ENCODE measurements around the gene TCAP.
"Not testable (repeated sequence)": the region's sequence is repeated elsewhere in the genome, so short reads cannot be mapped to it uniquely, and the experiment has no call there.

TCAP gene

DNA sequence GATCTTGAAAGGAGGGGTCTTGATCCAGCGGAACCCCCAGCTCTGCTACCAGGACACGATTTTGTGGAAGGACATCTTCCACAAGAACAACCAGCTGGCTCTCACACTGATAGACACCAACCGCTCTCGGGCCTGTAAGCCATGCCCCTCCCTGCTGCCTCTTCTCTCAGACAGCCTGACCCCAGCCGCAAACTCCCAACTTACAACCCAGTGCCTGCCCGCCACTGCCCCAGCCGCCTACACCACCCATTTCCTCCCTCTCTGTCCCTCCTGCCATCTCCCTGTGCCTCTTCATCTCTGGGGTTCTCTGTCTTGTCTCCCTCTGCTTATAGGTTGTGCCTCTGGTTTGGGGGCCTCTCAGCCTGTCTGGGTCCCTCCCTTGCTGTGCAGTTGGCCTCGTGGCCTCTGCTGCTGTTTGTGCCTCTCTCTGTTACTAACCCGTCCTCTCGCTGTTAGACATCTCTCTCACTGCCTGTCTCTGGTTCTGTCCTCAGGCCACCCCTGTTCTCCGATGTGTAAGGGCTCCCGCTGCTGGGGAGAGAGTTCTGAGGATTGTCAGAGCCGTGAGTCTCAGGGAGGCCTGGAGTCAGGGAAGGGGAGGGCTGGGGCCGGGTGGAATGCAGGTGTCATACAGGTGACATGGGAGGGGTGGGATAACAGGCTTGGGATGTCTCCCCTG lies 44.3 kb downstream of the TCAP start:
- no peak overlapping the region for H3K4me3 ChIP-seq (ENCODE audit: low read depth, low read length)
- TF ChIP-seq, protein P1, sequence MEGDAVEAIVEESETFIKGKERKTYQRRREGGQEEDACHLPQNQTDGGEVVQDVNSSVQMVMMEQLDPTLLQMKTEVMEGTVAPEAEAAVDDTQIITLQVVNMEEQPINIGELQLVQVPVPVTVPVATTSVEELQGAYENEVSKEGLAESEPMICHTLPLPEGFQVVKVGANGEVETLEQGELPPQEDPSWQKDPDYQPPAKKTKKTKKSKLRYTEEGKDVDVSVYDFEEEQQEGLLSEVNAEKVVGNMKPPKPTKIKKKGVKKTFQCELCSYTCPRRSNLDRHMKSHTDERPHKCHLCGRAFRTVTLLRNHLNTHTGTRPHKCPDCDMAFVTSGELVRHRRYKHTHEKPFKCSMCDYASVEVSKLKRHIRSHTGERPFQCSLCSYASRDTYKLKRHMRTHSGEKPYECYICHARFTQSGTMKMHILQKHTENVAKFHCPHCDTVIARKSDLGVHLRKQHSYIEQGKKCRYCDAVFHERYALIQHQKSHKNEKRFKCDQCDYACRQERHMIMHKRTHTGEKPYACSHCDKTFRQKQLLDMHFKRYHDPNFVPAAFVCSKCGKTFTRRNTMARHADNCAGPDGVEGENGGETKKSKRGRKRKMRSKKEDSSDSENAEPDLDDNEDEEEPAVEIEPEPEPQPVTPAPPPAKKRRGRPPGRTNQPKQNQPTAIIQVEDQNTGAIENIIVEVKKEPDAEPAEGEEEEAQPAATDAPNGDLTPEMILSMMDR (conservative IDR thresholded peaks at IDR 0.05; ENCODE audit: low read depth, low read length): no peak
- no peak for DNase-seq (ENCODE audit: low read depth)

GRCh38 chr17:39709998-39710964 lies 45.1 kb downstream of the TCAP start:
- DNase-seq (ENCODE audit: low read depth): no peak

GRCh38 chr17:39711071-39711470 lies 45.9 kb downstream of the TCAP start:
- not testable (repeated sequence) for DNase-seq (ENCODE audit: low read depth); H3K4me3 ChIP-seq (ENCODE audit: low read depth, low read length)

More at GRCh38 chr17:39709998-39710964, 45.1 kb downstream of the TCAP start:
- H3K4me3 ChIP-seq (ENCODE audit: low read depth, low read length): no peak overlapping the region
- TF ChIP-seq, protein P1 (conservative IDR thresholded peaks at IDR 0.05; ENCODE audit: low read depth, low read length): no peak

GRCh38 chr17:39711851-39712250 lies 46.7 kb downstream of the TCAP start:
- H3K4me3 ChIP-seq (ENCODE audit: low read depth, low read length): no peak overlapping the region
- TF ChIP-seq, protein P1 (conservative IDR thresholded peaks at IDR 0.05; ENCODE audit: low read depth, low read length): no peak
- no peak for DNase-seq (ENCODE audit: low read depth)

DNA sequence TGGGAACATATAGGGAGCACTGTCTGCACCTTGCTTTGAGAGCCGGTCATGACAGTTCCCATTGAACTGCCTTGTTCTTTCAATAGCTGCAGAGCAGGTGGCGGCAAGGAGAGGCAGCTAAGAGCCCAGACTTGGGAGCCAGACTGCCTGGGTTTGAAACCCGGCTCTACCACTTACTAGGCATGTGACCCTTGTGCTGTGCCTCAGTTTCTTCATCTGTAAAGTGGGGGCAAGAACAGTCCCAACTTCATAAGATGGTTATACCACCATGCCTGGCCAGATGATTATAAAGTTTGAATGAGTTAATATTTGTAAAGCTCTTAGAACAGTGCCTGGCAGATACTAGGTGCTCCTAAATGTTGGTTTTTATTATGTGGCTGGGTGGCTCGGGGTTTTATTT lies 49.1 kb downstream of the TCAP start:
- TF ChIP-seq, protein P1 (conservative IDR thresholded peaks at IDR 0.05; ENCODE audit: low read depth, low read length): no peak
- no peak for DNase-seq (ENCODE audit: low read depth)
- H3K4me3 ChIP-seq (ENCODE audit: low read depth, low read length): no peak overlapping the region

- H3K4me3 ChIP-seq (ENCODE audit: low read depth, low read length): no peak overlapping the region
- no peak for DNase-seq (ENCODE audit: low read depth)
- TF ChIP-seq, protein P1 (conservative IDR thresholded peaks at IDR 0.05; ENCODE audit: low read depth, low read length): no peak
These were observed 50.4 kb downstream of the TCAP start for GRCh38 chr17:39715375-39716072.
